Sigmoid colon (tissue), 4 donors: ENCODE data around the gene CACNG4.

ENCODE experiments used
- POLR2A ChIP-seq, 2 donors: fragments of 450-650 bp; IDR thresholded peaks; one replicate each; pipeline ENCODE4 v1.6.1; 2016; ENCODE audit warnings: antibody characterized with exemption in 2 of 2, mild to moderate bottlenecking in 2 of 2, moderate library complexity in 2 of 2
- POLR2AphosphoS5 ChIP-seq, 4 donors: sonication (generic); formaldehyde crosslinking; IDR thresholded peaks; one replicate each; pipeline ENCODE4 v1.6.1; 2017; ENCODE audit warnings: antibody characterized with exemption in 4 of 4

DNA sequence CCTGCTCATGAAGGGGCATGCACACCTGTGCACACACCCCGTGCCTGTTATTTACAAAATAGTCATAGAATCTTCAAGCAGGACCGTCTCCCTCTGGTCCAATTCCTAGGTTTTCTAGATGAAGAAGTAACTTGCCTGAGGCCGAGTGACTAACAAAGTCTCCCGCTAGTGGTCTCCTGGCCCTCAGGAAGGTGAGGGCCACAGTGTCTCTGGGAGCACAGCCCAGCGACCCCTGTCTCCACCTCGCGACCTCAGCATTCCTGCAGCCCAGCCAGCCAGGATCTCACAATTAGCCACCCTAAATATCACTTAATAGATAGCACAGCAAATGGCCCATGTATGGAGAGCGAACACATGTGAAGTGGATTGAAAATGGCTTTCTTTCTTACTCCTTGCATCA, 49.4 kb downstream of the CACNG4 start:
- no peak for TF ChIP-seq POLR2AphosphoS5 (IDR thresholded peaks at IDR 0.05)
- no peak for TF ChIP-seq POLR2A (IDR thresholded peaks at IDR 0.05)
